ENCODE measurements around the gene PDK2.
"Not testable (repeated sequence)": the region's sequence is repeated elsewhere in the genome, so short reads cannot be mapped to it uniquely, and the experiment has no call there.

PDK2 gene

DNA sequence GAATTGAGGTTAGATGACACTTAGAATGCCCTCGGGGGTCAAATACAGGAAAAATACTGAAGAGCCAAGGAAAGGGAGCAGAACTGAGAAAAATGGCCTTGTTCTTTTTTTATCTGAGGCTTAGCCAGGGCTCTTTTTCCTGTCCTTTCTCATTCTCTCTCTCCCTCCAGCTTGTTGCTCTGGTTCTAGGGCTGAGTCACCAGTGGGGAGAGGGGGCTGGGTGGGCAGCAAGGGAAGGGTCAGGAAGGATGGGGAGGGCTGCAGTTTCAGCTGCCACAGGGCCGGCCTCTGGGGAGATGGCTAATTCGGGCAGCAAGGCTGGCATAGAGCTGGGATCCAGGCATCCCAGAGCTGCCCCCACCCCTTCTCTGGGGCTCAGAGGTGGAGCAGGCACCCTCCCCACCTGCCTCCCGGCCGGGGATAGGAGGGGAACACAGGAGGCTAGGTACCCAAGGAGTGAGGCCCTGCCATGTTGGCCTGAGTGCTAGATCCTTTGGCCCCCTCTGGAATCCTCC, 35.3 kb upstream of the PDK2 start:
- Histone ChIP-seq H4K20me1 (ENCODE audit: control insufficient read depth, insufficient read depth, low read depth, low read length) (no peaks in the 10 kb centered on the region), H3K36me3 (ENCODE audit: control insufficient read depth, low read length) (no peaks in the 10 kb centered on the region), H3F3A (ENCODE audit: control insufficient read depth, insufficient read depth) (no peaks in the 10 kb centered on the region; the same call in 1 of the 2 replicates), H3K9me2 (replicated peaks; ENCODE audit: control insufficient read depth, low read length) (no peaks in the 10 kb centered on the region), H3K27me3 (ENCODE audit: control insufficient read depth, low read length) (peaks cover 6% of the 10 kb centered on the region), H3K4me3 (ENCODE audit: low read length) (no peak overlapping the region), H3K79me2 (ENCODE audit: control insufficient read depth, low read length) (0 out of 2 replicates have a peak, but pooled peaks cover 4% of the 10 kb centered on the region), H3K27ac (ENCODE audit: low read depth, low read length) (no peak overlapping the region), H3K4me1 (ENCODE audit: control insufficient read depth, low read length) (peaks cover 29% of the 10 kb centered on the region), H3K4me2 (ENCODE audit: low read length) (no peak overlapping the region), H3K9me3 (ENCODE audit: control insufficient read depth, insufficient read depth, low read length) (no peaks in the 10 kb centered on the region)
- TF ChIP-seq EZH2phosphoT487 (IDR thresholded peaks at IDR 0.05; ENCODE audit: borderline replicate concordance, low read length) = no peak
- TF ChIP-seq, protein P1, sequence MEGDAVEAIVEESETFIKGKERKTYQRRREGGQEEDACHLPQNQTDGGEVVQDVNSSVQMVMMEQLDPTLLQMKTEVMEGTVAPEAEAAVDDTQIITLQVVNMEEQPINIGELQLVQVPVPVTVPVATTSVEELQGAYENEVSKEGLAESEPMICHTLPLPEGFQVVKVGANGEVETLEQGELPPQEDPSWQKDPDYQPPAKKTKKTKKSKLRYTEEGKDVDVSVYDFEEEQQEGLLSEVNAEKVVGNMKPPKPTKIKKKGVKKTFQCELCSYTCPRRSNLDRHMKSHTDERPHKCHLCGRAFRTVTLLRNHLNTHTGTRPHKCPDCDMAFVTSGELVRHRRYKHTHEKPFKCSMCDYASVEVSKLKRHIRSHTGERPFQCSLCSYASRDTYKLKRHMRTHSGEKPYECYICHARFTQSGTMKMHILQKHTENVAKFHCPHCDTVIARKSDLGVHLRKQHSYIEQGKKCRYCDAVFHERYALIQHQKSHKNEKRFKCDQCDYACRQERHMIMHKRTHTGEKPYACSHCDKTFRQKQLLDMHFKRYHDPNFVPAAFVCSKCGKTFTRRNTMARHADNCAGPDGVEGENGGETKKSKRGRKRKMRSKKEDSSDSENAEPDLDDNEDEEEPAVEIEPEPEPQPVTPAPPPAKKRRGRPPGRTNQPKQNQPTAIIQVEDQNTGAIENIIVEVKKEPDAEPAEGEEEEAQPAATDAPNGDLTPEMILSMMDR (IDR thresholded peaks at IDR 0.05; ENCODE audit: low read depth, low read length, poor library complexity, severe bottlenecking) = no peak

DNA sequence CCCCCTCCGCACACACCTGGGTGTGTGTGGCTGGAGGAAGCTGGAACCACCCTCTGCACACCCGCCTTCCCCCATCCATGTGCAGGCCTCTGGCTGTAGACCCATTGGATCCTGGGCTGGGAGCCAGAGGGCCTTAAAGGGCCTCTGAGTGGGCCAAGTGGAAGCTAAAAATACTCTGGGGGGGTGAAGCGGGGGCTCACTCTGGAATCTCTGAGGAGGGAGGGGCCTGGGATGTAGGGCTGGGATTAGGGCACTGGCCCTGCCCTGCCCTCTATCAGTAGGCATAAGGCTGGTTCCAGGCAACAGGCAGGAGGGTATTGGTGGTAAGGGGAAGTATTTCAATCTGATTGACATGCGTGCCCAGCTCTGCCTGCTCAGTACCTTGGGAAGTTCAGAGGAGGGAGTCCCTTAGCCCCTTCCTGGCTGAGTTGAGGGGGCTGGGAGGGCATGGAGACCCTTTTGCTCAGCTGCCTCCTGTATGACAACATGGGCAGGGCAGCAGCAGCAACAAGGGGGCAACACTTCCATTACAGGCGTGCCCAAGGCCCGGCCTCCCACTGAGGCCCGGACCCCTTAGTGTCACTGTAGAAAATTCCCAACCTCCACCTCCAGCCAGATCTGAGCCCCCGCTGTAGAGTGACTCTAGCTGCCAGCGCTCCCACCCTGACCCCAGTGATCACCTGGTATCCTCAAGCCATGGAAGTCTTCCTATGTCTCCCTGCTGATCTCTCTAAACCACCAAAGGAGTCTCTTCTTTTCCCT, 34.0 kb upstream of the PDK2 start:
- H4K20me1 ChIP-seq (ENCODE audit: control insufficient read depth, insufficient read depth, low read depth, low read length) = no peaks in the 10 kb centered on the region
- no peak overlapping the region for H3K4me3 ChIP-seq (ENCODE audit: low read length)
- no peaks in the 10 kb centered on the region for H3K9me2 ChIP-seq (replicated peaks; ENCODE audit: control insufficient read depth, low read length)
- no peak overlapping the region; the same call in 1 of the 2 replicates for H3K4me2 ChIP-seq (ENCODE audit: low read length)
- no peaks in the 10 kb centered on the region for H3K9me3 ChIP-seq (ENCODE audit: control insufficient read depth, insufficient read depth, low read length)
- no peaks in the 10 kb centered on the region for H3K27me3 ChIP-seq (ENCODE audit: control insufficient read depth, low read length)
- H3K36me3 ChIP-seq (ENCODE audit: control insufficient read depth, low read length) = no peaks in the 10 kb centered on the region
- H3K79me2 ChIP-seq (ENCODE audit: control insufficient read depth, low read length) = 0 out of 2 replicates have a peak, but pooled peaks cover 4% of the 10 kb centered on the region
- no peak for TF ChIP-seq EZH2phosphoT487 (IDR thresholded peaks at IDR 0.05; ENCODE audit: borderline replicate concordance, low read length)
- TF ChIP-seq, protein P1 (IDR thresholded peaks at IDR 0.05; ENCODE audit: low read depth, low read length, poor library complexity, severe bottlenecking) = no peak
- H3K27ac ChIP-seq (ENCODE audit: low read depth, low read length) = no peak overlapping the region
- peaks cover 22% of the 10 kb centered on the region for H3K4me1 ChIP-seq (ENCODE audit: control insufficient read depth, low read length)
- H3F3A ChIP-seq (ENCODE audit: control insufficient read depth, insufficient read depth) = no peaks in the 10 kb centered on the region; the same call in 1 of the 2 replicates

DNA sequence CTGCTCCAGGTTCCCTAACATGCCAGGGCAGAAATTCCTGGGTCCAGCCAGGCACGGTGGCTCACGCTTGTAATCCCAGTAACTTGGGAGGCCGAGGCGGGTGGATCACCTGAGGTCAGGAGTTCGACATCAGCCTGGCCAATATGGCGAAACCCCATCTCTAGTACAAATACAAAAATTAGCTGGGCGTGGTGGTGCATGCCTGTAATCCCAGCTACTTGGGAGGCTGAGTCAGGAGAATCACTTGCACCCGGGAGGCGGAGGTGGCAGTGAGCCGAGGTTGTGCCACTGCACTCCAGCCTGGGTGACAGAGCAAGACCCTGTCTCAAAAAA, 33.5 kb upstream of the PDK2 start:
- not testable (repeated sequence) for H4K20me1 ChIP-seq (ENCODE audit: control insufficient read depth, insufficient read depth, low read depth, low read length); H3K79me2 ChIP-seq (ENCODE audit: control insufficient read depth, low read length); H3K27ac ChIP-seq (ENCODE audit: low read depth, low read length); H3K9me2 ChIP-seq (replicated peaks; ENCODE audit: control insufficient read depth, low read length); H3K27me3 ChIP-seq (ENCODE audit: control insufficient read depth, low read length); H3K4me3 ChIP-seq (ENCODE audit: low read length); H3K4me2 ChIP-seq (ENCODE audit: low read length); H3F3A ChIP-seq (ENCODE audit: control insufficient read depth, insufficient read depth); H3K36me3 ChIP-seq (ENCODE audit: control insufficient read depth, low read length); H3K9me3 ChIP-seq (ENCODE audit: control insufficient read depth, insufficient read depth, low read length)
- peaks cover 21% of the 10 kb centered on the region for H3K4me1 ChIP-seq (ENCODE audit: control insufficient read depth, low read length)
